ENCODE data around the gene SLC35F1. TPM values are rescaled to one million over a fixed set of nuclear protein-coding genes. Genes with fewer than 3 reads are reported as not detected.

SLC35F1 gene
- total and polyA plus RNA-seq, 7 donors, result 0.04 to 0.32 (median 0.14) TPM; not detected in 1

DNA sequence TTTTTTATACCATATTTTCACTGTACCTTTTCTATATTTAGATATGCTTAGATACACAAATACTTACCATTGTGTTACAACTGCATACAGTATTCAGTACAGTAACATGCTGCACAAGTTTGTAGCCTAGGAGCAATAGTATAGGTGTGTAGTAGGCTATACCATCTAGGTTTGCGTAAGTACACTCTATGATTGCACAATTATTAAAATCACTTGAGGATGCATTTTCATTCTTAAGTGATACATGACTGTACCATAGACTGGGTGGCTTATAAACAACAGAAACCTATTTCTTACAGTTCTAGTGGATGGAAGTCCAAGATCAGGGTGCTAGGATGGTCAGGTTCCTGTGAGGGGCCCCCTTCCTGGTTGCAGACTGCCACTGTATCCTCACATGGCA, 234.1 kb downstream of the SLC35F1 start:
- no peaks in the 10 kb centered on the region for H3K9me3 ChIP-seq
- intact Hi-C loops (cut with DNase I), result no loop called here
- 96 to 100% (median 100%) methylated on average over 1 of the region's 1 CpG for WGBS, 3 donors

DNA sequence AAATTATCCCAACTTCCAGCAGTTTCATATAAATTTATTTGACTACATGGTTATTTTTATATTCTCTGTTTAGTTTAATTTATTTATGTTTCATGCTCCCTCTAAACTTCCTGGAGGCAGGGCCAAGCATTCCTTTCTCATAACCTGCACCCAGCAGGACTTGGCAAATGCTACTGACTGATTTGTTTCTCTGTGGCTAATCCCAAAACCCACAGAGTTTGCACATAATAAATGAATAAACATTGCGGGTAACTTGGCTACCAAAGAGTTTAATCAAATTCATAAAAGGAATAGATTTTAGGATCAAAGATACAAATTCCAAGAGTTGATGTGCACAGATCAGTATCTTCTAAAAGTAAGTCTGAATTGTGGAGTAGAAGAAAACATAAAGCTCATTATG, 239.5 kb downstream of the SLC35F1 start:
- intact Hi-C loops (cut with DNase I), result no loop called here
- no peaks in the 10 kb centered on the region for H3K27me3 ChIP-seq (ENCODE audit: insufficient read depth in 3 of 3, low read length in 2 of 3)
- H3K4me3 ChIP-seq, result no peak overlapping the region
- ATAC-seq, result no peak
- TF ChIP-seq, protein P1, sequence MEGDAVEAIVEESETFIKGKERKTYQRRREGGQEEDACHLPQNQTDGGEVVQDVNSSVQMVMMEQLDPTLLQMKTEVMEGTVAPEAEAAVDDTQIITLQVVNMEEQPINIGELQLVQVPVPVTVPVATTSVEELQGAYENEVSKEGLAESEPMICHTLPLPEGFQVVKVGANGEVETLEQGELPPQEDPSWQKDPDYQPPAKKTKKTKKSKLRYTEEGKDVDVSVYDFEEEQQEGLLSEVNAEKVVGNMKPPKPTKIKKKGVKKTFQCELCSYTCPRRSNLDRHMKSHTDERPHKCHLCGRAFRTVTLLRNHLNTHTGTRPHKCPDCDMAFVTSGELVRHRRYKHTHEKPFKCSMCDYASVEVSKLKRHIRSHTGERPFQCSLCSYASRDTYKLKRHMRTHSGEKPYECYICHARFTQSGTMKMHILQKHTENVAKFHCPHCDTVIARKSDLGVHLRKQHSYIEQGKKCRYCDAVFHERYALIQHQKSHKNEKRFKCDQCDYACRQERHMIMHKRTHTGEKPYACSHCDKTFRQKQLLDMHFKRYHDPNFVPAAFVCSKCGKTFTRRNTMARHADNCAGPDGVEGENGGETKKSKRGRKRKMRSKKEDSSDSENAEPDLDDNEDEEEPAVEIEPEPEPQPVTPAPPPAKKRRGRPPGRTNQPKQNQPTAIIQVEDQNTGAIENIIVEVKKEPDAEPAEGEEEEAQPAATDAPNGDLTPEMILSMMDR (IDR thresholded peaks at IDR 0.05), result no peak
- H3K27ac ChIP-seq, result no peak overlapping the region
- H3K4me1 ChIP-seq, result no peaks in the 10 kb centered on the region
- H3K36me3 ChIP-seq (ENCODE audit: insufficient read depth in 1 of 2, low read depth in 1 of 2), result no peaks in the 10 kb centered on the region
- no peaks in the 10 kb centered on the region for H3K9me3 ChIP-seq
- 43 to 91% (median 48%) methylated on average over 1 of the region's 1 CpG for WGBS, 3 donors
- DNase-seq, result no peak

More for the DNA sequence above, 234.1 kb downstream of the SLC35F1 start:
- DNase-seq (no peak), ATAC-seq (no peak)
- TF ChIP-seq, protein P1 (IDR thresholded peaks at IDR 0.05), result no peak
- Histone ChIP-seq H3K36me3 (ENCODE audit: insufficient read depth in 1 of 2, low read depth in 1 of 2) (no peaks in the 10 kb centered on the region), H3K27me3 (ENCODE audit: insufficient read depth in 3 of 3, low read length in 2 of 3) (no peaks in the 10 kb centered on the region), H3K4me3 (no peak overlapping the region), H3K4me1 (no peaks in the 10 kb centered on the region), H3K27ac (no peak overlapping the region)

DNA sequence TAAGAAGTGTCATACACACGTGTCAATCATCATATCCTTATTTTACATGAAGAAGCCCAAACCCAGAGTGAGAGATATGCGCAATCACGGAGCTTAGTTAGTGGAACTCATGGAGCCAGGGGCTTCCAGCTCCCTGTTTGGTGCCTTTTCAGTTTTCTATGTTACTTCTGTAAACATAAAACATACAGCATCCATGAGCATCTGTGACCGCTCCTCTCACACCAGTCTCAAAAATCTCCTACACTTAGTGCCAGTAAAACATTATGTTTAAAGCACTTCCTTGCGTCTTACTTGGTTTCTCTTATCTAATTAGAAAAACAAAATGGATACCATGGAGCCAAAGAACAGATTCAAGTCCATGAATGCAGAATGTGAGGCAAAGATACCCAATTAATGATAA, 240.4 kb downstream of the SLC35F1 start:
- ATAC-seq (no peak), DNase-seq (no peak)
- no peak overlapping the region for H3K4me3 ChIP-seq
- H3K4me1 ChIP-seq, result no peaks in the 10 kb centered on the region
- intact Hi-C loops (cut with DNase I), result no loop called here
- no peaks in the 10 kb centered on the region for H3K27me3 ChIP-seq (ENCODE audit: insufficient read depth in 3 of 3, low read length in 2 of 3)
- 90 to 94% (median 91%) methylated on average over 5 of the region's 5 CpGs for WGBS, 3 donors
- H3K27ac ChIP-seq, result no peak overlapping the region
- no peaks in the 10 kb centered on the region for H3K9me3 ChIP-seq
- no peaks in the 10 kb centered on the region for H3K36me3 ChIP-seq (ENCODE audit: insufficient read depth in 1 of 2, low read depth in 1 of 2)
- TF ChIP-seq, protein P1 (IDR thresholded peaks at IDR 0.05), result no peak

DNA sequence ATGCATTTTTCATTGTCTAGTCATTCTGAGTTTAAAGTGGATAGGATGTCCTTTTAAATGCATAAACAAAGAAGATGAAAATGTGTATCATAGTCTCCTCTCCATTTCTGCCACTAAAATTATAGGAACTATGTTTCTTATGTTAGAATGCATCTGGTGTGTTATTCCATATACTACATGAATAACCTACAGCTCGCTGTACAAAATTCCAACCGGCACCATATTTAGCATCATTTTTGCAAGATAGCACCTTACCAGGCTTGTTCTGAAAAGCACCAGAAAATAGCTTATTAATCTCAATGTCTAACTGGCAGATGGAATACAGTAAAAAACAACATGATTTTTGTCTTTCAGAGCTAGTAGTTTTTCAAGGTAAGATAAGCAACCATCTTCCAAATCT, 241.5 kb downstream of the SLC35F1 start:
- DNase-seq, result no peak
- no peak for ATAC-seq
- TF ChIP-seq, protein P1 (IDR thresholded peaks at IDR 0.05), result no peak
- Histone ChIP-seq H3K4me3 (no peak overlapping the region), H3K27me3 (ENCODE audit: insufficient read depth in 3 of 3, low read length in 2 of 3) (no peaks in the 10 kb centered on the region), H3K27ac (no peak overlapping the region), H3K4me1 (peaks cover 4% of the 10 kb centered on the region), H3K9me3 (no peaks in the 10 kb centered on the region), H3K36me3 (ENCODE audit: insufficient read depth in 1 of 2, low read depth in 1 of 2) (no peaks in the 10 kb centered on the region)
- 91 to 94% (median 91%) methylated on average over 2 of the region's 2 CpGs for WGBS, 3 donors
- intact Hi-C loops (cut with DNase I), result no loop called here

DNA sequence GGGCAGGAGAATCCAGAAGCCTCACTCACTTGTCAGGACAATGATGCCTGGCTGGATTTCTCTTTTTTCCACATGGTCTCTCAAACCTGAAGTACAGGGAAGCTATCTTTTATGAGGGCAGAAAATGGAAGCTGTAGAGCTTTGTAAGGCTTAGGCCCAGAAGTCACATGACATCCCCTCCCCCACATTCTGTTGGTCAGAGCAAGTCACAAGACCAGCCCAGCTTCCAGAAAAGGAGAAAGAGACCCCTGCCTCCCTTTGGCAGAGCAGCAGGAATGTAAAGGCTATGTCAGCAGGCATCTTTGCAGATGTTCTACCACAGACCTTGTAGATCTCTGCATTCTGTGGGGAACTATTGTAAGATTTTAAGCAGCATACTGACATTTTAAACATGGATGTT, 245.5 kb downstream of the SLC35F1 start:
- intact Hi-C loops (cut with DNase I), result no loop called here
- TF ChIP-seq, protein P1 (IDR thresholded peaks at IDR 0.05), result no peak
- peaks cover 4% of the 10 kb centered on the region for H3K4me1 ChIP-seq
- H3K4me3 ChIP-seq, result no peak overlapping the region
- DNase-seq (no peak), ATAC-seq (no peak)
- H3K27ac ChIP-seq, result no peak overlapping the region
- no peaks in the 10 kb centered on the region for H3K36me3 ChIP-seq (ENCODE audit: insufficient read depth in 1 of 2, low read depth in 1 of 2)
- H3K9me3 ChIP-seq, result no peaks in the 10 kb centered on the region
- no peaks in the 10 kb centered on the region for H3K27me3 ChIP-seq (ENCODE audit: insufficient read depth in 3 of 3, low read length in 2 of 3)
